HG03520 (cell line): Measurements from ENCODE around the gene FKBP1A.

Experiments used
- ATAC-seq: cut with Tn5 transposase; IDR thresholded peaks from one replicate; pipeline ENCODE4 v1.9.1; 2021; ENCODE audit warnings: mild to moderate bottlenecking, moderate library complexity; ENCODE audit not compliant: unreplicated experiment

The FKBP1A gene

DNA sequence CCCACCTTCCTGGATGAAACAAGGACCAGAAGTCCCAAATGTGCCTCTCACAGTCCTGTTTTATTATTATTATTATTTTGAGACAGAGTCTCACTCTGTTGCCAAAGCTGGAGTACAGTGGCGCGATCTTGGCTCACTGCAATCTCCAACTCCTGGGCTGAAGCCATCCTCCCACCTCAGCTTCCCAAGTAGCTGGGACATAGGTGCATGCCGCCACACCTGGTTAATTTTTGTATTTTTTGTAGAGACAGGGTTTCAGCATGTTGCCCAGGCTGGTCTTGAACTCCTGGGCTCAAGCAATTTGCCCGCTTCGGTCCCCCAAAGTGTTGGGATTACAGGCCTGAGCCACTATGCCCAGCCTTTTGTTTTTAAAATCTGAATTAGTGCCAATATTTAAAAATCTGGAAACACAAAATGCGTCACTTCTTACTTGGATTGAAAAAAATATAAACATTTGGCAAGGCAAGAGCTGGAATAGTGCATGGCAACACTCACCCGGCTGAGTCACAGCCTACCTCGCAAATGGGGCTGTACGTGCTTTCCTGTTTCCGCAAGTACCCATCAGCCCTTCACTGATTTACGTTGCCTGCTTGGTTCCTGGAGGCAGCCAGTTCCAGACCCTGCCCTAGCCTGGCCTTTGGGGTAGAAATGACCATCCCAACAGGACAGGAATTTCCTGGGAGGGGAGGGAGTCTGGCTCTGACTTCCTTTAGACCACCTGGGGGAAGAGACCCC lies 70.2 kb downstream of the FKBP1A start:
- ATAC-seq = no peak

DNA sequence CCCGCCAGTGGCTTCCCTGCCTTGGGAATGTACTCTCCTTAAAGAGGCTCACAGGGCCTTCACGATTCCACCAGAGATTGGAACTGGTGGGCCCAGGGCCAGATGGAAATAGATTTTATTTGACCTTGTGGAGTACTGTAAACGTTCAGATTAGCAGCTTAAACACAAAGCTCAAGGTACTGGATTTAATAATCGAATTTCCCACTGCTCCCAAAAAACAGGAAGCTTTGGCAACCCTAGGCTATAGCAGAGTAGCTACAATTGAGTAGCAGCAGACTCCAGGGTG lies 71.3 kb downstream of the FKBP1A start:
- ATAC-seq = no peak

DNA sequence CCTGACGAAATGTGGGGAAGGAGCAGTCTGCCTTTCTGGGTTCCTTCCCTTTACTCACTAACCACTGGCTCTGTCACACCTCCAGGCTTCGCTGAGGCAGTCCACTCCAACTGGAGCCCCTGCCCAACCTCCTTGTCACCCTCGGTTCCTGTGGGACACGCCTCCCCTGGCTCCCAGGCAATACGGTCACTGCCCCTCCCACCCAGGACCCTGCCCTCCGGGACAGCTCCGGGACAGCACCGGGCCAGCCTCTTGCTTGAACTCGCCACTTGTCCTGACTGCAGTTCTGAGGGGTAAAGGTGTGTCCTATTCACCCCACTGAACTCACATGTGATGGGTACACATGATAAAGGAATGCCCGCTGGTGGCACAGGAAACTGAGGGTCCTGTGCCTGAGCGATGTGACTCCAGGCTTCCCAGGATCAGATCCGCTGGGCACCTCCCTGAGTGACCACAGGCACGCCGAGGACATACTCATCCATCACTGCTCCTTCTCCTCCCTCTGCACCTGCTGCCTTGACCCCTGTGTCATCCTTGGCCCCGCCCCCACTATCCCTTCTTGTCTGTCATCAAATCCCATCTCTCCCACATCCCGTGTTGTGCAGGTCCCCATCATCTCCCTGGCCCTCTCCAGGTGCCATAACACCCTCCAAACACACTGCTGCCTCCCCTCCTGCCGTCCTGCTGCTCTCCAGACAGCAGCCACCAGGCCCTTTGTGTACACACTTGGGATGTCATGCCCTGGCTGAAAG lies 71.8 kb downstream of the FKBP1A start:
- ATAC-seq = no peak

GRCh38 chr20:1320016-1320415 lies 72.8 kb downstream of the FKBP1A start:
- ATAC-seq = no peak

DNA sequence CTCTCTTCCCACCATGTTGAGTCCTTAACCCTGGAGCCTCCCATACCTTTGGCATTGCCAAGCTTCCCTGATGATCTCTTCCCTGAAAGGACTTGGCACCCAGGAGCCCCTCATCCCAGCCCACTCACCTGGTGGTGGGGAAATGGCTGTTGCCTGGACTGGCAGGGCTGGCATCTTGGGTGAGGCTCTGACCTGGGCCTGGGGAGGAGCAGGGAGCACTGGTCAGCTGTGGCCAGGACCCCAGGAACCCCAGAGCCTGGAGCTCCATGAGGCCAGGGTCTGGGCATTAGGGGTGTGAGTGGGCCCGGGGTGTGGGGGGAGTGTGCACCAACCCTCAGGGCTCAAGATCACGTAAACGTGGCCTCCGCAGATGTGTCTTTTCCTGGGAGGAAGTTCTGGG lies 73.4 kb downstream of the FKBP1A start:
- no peak for ATAC-seq

- no peak for ATAC-seq
These were observed 73.8 kb downstream of the FKBP1A start for GRCh38 chr20:1319051-1319450.
